Cardiac septum (tissue), 1 donor: Measurements from ENCODE around the gene ITPR2. TPM values are rescaled to one million over a fixed set of nuclear protein-coding genes. Genes with fewer than 3 reads are reported as not detected.
"Not testable (repeated sequence)": the region's sequence is repeated elsewhere in the genome, so short reads cannot be mapped to it uniquely, and the experiment has no call there.

Experiments
- DNase-seq: peaks from one replicate; pipeline ENCODE4 v3.0.0-alpha.2; 2020; ENCODE audit warnings: low spot score
- intact Hi-C: fragments of 100-400 bp; cut with DNase I; formaldehyde crosslinking; loops from one replicate; pipeline ENCODE4 v1.14.0; 2022
- total RNA-seq: library from RNA; stranded (reverse); fragmentation: NEBNext Ultra II Directional; extraction: Animal tissue kit (Norgen Biotek cat#: 25700); gene quantifications from one replicate; pipeline ENCODE4 v1.2.1, GENCODE V29; 2021
- donor health status: DM: no; HTN: no; CAD: no.

Gene ITPR2
- total RNA-seq, 1 donor from 2014 or later = 20.9 TPM

- intact Hi-C loops = no loop called here
- no peak for DNase-seq
Observed at GRCh38 chr12:26622601-26623000, 210.4 kb downstream of the ITPR2 start.

- intact Hi-C loops = no loop called here
- DNase-seq = no peak
Observed at GRCh38 chr12:26621932-26622331, 211.1 kb downstream of the ITPR2 start.

GRCh38 chr12:26620907-26621306 is 212.1 kb downstream of the ITPR2 start:
- no peak for DNase-seq
- intact Hi-C loops = no loop called here

GRCh38 chr12:26617513-26617912 is 215.5 kb downstream of the ITPR2 start:
- intact Hi-C loops = loop anchor here (10.0 kb wide), 2 partner anchors 183 to 493 kb away; partner anchors contain the start of gene BHLHE41
- DNase-seq = no peak

- no peak for DNase-seq
- intact Hi-C loops = loop anchor here (10.0 kb wide), 2 partner anchors 179 to 489 kb away; partner anchors contain the start of gene BHLHE41
Observed at GRCh38 chr12:26614011-26614616, 218.9 kb downstream of the ITPR2 start.

- intact Hi-C loops = loop anchor here (10.0 kb wide), 2 partner anchors 177 to 487 kb away; partner anchors contain the start of gene BHLHE41
- DNase-seq = no peak
Observed at GRCh38 chr12:26612203-26612602, 220.8 kb downstream of the ITPR2 start.

GRCh38 chr12:26611598-26611997 is 221.4 kb downstream of the ITPR2 start:
- intact Hi-C loops = loop anchor here (10.0 kb wide), 2 partner anchors 177 to 487 kb away; partner anchors contain the start of gene BHLHE41
- DNase-seq = no peak

- intact Hi-C loops = loop anchor here (10.0 kb wide), 2 partner anchors 176 to 486 kb away; partner anchors contain the start of gene BHLHE41
- no peak for DNase-seq
Observed at GRCh38 chr12:26610774-26611173, 222.2 kb downstream of the ITPR2 start.

GRCh38 chr12:26609986-26610385 is 223.0 kb downstream of the ITPR2 start:
- DNase-seq = no peak
- intact Hi-C loops = loop anchor here (10.0 kb wide), 2 partner anchors 175 to 485 kb away; partner anchors contain the start of gene BHLHE41

- intact Hi-C loops = no loop called here
Observed at GRCh38 chr12:26608706-26609105, 224.3 kb downstream of the ITPR2 start.

GRCh38 chr12:26608273-26608672 is 224.7 kb downstream of the ITPR2 start:
- intact Hi-C loops = no loop called here
- DNase-seq = no peak

More at GRCh38 chr12:26608706-26609105, 224.3 kb downstream of the ITPR2 start:
- DNase-seq = no peak

GRCh38 chr12:26606911-26607310 is 226.1 kb downstream of the ITPR2 start:
- DNase-seq = no peak
- intact Hi-C loops = no loop called here

- DNase-seq, intact Hi-C loops: not testable (repeated sequence)
Observed at GRCh38 chr12:26604813-26605212, 228.2 kb downstream of the ITPR2 start.

- intact Hi-C loops = no loop called here
- DNase-seq = no peak
Observed at GRCh38 chr12:26599096-26599695, 233.8 kb downstream of the ITPR2 start.

- DNase-seq = no peak
- intact Hi-C loops = no loop called here
Observed at GRCh38 chr12:26595806-26596205, 237.2 kb downstream of the ITPR2 start.

GRCh38 chr12:26580619-26581018 is 252.4 kb downstream of the ITPR2 start:
- no peak for DNase-seq
- intact Hi-C loops = no loop called here

GRCh38 chr12:26576266-26576665 is 256.7 kb downstream of the ITPR2 start:
- no peak for DNase-seq

GRCh38 chr12:26573225-26573909 is 259.6 kb downstream of the ITPR2 start:
- no peak for DNase-seq
- intact Hi-C loops = no loop called here

More at GRCh38 chr12:26576266-26576665, 256.7 kb downstream of the ITPR2 start:
- intact Hi-C loops = no loop called here

- no peak for DNase-seq
- intact Hi-C loops = no loop called here
Observed at GRCh38 chr12:26572137-26572536, 260.9 kb downstream of the ITPR2 start.

GRCh38 chr12:26571560-26571959 is 261.4 kb downstream of the ITPR2 start:
- no peak for DNase-seq
- intact Hi-C loops = no loop called here
